Measurements from ENCODE around the gene ANO2.

The ANO2 gene

DNA sequence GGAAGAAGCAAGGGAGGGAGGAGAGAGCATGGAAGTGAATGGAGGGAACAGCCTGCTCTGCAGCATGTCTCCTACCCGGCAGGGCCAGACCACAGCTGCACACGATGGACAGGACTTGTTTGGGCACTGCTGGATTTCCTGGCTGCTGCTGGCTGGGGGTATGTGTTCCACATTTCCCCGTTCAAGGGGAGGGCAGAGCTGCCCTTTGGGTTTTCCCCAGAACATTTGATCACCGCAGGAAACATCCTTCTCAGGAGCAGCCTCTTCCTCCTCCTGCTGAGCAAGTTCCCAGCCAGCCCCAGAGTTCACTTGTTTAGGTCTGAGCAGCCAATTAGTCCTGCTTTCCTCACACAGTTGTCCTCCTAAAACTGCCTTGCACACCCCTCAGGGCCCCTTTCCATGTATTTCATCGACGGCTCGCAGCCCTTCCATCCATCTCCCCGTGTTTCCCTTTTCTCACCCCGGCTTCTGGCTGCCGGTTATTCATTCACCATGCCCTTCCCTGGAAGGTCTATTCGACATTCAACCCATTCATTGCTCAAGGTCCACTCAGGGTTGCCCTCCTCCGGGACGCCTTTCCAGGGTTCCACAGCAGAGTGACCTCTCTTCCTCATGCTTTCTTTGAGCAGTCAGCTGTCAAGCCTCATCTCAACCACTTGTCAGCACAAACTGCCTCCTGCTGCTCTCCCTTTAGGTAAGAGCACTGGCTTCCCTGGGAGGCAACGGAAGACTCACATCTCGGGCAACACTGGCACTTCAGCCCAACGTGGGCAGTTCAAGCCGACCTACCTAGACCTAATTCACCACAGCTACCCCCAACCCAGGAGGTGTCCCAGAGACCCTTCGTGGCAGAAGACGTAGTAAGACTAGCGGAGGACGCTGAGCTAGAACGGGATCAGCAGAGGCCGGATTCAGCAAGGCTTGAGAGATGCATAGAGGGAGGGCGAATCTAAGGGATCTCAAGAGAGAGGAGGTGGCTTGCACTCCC lies 20.1 kb upstream of the ANO2 start:
- no peak for DNase-seq (ENCODE audit: low read depth in 2 of 2)

DNA sequence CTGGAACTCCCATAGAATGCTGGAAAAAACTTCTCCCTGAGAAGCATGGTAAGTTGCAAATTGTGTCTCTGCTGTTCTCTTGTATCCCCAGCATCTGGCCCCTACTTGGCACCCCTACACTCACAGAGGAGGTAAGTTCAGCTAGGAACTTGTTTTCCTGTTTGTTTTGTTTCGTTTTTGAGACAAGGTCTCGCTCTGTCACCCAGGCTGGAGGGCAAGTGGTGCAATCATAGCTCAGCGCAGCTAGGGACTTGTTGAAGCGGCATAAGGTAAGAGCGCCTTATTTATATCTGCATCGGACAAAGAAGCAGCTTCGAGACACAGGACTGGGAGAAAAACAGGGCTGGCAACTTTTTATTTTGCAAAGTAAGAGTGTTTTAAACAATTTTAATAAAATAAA lies 18.5 kb upstream of the ANO2 start:
- no peak for DNase-seq (ENCODE audit: low read depth in 2 of 2)

DNA sequence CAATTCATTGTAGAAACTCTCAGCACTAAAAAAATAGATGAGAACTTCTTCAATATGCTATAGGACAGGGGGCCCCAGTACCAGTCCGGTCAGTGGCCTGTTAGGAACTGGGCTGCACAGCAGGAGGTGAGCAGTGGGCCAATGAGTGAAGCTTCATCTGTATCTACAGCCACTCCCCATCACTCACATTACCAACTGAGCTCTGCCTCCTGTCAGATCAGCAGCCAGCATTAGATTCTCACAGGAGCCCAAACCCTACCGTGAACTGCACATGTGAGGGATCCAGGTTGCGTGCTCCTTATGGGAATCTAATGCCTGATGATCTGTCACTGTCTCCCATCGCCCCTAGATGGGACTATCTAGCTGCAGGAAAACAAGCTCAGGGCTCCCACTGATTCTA lies 15.7 kb upstream of the ANO2 start:
- no peak for DNase-seq (ENCODE audit: low read depth in 2 of 2)

DNA sequence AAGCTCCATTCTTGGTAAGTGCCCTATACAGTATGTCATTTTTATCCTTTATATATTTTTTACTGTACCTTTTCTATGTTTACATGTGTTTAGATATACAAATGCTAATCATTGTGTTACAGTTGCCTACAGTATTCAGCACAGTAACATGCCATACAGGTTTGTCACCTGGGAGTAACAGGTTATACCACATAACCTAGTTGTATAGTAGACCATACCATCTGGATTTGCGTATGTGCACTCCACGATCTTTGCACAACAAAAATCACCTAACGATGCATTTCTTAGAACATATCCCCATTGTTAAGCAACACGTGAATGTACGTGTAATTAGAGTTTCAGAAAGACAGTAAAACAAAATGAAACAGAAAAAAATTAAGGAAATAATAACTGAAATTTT lies 11.9 kb upstream of the ANO2 start:
- DNase-seq (ENCODE audit: low read depth in 2 of 2), result no peak

DNA sequence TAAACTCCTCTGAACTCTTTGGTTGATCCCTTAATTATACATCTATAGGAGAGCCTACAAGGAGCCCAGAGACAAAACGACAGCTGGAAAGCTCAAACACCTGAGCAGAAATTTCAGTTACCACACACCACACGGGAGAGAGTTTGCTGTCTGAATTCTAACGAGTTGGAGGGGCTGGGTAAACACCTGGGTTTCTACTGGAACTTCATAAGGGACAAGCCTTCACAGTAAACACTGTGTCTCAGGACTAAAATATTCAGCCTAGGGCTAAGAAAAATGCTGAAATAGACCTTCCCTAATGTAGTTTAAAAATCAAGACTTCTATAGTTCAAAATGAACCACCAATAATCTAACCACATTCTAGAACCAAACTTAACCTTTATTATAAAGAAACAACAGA lies 9.6 kb upstream of the ANO2 start:
- DNase-seq (ENCODE audit: low read depth in 2 of 2), result no peak

DNA sequence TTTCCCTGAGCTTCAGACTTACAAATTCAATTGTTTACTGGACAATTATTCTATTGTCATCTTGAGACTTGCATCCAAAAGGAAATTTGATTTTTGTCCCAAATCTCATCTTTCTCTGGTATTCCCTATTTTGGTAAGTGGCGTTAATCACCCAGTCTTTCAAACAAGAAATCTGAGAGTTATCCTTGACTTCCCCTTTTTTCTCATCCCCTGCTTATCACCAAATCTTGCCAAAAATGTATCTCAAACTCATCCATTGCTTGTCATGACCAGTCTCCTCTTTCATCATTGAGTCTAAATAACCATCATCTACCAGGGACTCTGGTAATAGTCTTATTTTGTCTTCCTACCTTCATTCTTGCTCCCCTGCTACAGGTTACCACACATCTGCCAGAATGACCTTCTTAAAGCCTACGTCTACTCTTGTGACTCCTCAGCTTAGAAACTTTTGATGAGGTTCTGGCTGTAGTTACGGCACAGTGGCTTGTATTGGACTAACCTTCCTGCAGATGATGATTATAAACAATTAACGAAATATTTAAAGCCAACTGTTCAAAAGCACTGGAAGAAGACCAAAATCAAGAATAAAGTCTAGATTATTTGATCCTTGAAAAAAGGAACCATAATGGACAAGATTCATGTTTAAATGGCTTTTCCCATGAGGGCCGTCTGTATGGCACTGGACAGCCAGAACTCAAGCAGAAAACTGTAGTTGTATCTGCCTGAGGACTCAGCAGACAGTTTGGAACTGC lies 9.0 kb upstream of the ANO2 start:
- no peak for DNase-seq (ENCODE audit: low read depth in 2 of 2)

DNA sequence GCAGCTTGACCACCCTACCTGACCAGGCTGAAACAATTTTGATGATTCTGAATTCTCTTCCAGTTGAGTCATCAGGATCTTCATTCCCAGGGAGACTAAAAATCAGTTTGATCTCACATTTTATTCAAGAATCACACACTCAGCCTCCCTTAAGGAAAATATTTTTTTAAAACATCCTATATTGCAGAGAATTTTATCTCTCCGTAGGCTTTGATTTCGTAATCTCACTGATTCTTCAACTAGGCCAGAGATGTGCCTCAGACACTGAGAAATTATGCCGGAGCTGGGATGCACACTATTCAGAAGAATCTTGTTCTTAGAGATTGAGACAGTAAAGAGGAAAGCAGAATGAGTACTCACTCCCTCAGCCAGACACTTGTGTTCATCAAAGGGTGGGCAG lies 7.0 kb upstream of the ANO2 start:
- no peak for DNase-seq (ENCODE audit: low read depth in 2 of 2)

DNA sequence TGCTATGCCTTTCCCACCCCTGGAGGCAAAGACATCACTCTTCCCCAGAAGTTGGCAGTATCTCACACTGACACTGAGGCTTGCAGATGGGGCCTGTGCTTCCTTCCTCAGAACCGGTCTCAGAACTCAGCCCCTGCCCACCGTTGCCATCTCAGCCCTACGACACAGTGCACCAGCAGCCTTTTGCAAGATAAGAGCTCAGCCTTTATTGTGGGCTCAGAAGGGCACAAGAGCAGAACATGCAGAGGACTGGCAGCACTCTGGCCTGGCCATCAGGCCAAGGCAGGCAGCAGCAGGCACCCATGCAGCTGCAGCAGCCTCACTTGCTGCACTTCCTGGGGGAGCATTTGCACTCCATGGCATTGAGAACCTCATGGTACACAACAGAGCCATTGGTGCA lies 3.6 kb upstream of the ANO2 start:
- DNase-seq (ENCODE audit: low read depth in 2 of 2), result no peak

DNA sequence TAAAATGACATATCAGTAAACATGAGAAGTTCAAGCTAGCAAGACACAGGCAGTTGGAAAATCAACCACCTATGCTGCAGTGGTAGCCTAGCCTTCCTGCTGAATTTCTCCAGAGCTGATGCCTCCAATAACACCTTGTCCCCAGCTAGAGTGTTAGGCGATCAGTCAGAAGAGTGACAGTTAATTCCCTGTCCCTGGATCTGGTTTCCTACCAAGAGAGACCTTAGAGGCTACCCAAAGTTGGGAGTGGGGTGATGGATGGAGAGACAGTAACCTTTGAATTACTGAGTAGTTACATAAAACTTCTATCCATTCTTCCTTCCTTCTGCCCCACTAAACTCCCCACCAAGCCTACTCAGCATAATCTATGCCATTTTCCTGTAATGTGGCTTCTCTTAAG lies 1.9 kb upstream of the ANO2 start:
- no peak for DNase-seq (ENCODE audit: low read depth in 2 of 2)

DNA sequence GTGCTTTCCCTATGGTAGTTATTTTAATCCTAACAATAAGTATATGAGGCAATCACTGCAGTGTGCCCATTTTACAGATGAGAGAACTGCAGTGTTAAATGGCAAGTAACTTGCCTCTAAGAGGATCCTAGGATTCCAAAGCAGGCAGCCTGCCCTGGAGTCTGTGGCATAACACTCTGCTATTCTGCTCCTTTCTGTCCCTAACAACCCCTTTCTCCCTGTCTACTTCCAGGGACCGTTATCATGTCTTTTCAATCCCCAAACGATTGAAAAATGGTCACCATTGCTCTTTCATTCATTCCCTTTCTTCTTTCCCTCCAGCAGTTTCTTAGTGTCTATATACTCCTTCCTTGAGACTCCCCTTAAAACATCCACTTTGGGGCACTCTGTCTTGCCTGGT lies 1.3 kb upstream of the ANO2 start:
- no peak for DNase-seq (ENCODE audit: low read depth in 2 of 2)

DNA sequence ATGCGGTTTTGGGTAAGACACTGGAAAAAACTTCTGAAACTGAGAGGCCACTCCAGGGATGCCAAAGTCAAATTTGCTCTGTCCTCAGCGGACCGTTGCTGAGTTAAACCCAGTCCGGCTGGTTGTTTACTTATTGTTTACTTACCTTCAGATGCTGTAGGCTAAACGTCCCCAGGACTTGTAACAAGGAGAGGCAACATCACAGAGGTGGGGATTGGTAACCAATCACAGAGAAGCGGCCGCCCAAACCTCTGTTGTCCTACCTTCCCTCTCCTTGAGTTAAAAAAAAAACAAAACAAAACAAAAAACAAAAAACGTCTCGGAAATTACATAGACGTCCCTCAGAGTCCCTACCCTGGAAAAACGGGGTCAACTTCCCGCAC lies 380 bp downstream of the ANO2 start:
- DNase-seq (ENCODE audit: low read depth in 2 of 2), result no peak

DNA sequence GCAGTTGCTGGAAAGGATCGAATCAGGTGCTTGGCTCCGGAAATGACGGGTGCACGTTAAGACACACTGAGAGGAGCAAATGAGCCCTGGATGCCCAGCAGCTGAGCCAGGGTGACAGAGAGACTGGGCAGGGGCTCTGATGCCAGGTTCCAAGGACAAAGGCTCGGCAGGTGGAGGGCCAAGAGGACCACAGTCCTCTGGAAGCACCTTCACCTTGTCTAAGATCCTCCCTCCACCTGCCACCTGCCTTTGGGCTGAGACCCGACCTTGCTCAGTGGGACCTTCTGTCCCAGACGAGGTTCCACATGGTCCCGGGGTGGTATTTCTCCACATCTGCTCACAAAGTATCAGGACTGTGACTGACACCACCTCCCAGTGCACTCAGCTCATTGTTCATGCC lies 1.0 kb downstream of the ANO2 start:
- no peak for DNase-seq (ENCODE audit: low read depth in 2 of 2)

DNA sequence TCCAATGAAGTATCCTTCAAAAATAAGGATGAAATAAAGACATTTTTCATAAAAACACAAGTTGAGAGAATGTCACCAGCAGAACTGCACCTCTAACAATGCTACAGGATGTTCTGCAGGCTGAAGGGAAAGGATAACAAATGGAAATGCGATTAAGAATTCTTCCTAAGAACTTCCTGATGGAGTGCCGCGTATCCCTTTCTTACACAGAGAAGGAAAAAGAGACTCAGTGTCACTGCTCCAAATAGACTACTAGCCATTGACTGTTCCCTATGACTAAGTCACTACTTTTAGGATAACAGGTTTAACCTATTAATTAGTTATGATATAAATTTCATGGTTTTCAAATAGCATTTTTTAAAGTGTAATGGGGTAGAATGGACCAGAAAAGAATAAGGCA lies 3.2 kb downstream of the ANO2 start:
- DNase-seq (ENCODE audit: low read depth in 2 of 2), result no peak

DNA sequence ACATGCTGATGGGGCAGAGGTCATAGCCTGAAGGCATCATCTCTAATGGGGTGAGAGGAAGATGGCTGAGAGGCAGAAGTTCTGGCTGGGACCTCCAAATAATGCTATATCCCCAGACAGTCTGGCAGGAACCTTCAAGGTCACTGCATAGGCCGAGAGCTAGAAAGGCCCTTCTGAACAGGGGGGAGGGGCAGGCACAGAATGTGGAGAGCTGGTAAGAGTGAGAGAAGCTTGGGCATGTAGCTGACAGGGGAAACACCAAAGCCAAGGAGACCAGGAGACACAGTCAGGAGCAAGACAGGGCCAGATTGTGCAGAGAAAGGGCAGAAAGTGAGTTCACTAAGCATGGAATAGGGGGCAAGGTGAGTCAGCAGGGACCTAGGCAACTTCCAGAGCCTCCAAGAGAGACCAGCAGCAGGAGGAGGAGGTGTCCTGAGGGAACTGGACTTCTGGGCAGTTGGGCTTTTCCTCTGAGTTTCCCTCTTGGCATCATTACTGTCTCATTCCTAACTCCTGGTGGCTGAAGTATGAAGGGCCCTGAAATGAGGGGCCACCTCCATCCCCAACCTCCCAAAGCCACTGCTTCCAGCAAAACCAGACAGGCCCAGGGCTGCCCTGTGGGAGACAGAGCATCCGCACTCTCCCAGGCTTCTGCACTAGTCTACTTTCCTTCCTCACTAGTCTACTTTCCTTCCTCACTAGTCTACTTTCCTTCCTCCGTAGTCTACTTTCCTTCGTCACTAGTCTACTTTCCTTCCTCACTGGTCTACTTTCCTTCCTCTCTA lies 17.1 kb downstream of the ANO2 start:
- DNase-seq (ENCODE audit: low read depth in 2 of 2), result no peak

DNA sequence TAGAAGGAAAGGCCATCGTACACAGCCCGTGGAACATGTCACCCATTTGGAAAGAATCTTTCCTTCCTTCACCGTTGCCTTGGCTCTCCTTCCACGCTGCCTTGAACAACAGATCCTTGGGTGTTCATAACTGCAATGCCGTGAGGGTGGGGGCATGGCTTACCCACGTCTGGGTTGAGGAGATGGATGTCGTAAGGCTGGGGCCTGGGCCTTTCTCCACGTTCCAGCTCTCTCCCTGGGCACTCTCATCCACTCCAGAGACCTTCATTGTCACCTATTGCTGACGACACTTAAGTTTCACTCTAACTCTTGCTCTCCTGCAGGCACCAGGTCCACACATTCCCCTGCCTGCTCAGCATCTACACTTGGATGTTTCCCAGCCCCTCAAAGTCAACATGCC lies 19.4 kb downstream of the ANO2 start:
- DNase-seq (ENCODE audit: low read depth in 2 of 2), result no peak

DNA sequence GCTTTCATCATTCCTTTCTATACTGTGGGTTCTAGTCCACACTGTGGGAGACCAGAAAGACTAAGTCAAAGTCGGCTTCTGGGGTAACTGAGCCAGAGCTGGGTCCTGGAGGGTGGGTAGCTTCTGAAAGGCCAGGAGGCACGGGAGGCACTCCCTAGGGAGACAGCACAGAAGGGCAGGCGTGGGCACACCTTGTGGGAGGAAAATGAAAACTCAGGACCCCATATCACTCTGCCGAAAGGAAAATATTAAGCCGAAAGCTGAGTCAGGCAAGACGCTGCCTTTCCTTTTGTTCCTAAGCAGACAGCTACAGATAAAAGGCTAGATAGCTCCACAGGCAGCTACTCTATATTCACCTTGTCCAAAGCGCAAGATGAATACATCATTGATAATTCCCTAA lies 20.7 kb downstream of the ANO2 start:
- DNase-seq (ENCODE audit: low read depth in 2 of 2), result no peak

DNA sequence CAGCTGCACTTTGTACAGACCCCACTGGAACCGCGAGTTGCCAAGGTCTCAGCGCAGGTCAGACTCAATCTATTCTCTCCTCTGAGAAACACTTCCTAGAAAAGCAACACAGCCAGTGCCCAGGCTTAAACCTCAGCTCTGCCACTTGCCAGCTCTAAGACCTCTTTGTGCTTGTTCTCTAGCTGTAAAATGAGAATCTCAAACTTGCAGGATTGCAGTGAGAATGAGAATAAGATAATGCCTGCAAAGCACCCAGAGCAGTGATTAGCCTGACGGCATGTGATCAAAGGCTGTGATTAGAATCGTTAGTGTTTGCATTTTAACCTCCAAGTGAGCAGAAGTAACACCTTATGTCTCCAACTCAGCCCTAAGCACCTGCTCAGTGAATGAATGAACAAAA lies 21.3 kb downstream of the ANO2 start:
- no peak for DNase-seq (ENCODE audit: low read depth in 2 of 2)

DNA sequence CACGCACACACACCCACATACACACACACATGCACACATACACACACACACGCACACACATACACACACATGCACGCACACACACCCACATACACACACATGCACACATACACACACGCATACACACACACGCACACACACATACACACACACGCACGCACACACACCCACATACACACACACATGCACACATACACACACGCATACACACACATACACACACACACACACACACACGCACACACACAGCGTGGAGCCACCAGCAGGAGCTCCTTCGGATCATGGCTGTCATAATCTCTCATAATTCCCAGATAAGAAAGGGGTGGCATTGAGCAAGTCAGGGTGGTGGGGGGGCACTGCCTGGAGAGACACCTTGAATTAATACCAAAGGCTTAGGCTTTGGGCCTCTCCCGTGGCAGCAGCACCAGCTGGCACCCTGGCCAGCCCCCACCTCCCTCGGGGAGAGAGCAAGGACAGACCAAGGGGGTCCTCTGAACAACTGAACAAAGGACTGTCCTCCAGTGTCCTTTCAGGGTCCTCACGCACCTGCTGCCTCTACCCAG lies 21.9 kb downstream of the ANO2 start:
- DNase-seq (ENCODE audit: low read depth in 2 of 2), result no peak

DNA sequence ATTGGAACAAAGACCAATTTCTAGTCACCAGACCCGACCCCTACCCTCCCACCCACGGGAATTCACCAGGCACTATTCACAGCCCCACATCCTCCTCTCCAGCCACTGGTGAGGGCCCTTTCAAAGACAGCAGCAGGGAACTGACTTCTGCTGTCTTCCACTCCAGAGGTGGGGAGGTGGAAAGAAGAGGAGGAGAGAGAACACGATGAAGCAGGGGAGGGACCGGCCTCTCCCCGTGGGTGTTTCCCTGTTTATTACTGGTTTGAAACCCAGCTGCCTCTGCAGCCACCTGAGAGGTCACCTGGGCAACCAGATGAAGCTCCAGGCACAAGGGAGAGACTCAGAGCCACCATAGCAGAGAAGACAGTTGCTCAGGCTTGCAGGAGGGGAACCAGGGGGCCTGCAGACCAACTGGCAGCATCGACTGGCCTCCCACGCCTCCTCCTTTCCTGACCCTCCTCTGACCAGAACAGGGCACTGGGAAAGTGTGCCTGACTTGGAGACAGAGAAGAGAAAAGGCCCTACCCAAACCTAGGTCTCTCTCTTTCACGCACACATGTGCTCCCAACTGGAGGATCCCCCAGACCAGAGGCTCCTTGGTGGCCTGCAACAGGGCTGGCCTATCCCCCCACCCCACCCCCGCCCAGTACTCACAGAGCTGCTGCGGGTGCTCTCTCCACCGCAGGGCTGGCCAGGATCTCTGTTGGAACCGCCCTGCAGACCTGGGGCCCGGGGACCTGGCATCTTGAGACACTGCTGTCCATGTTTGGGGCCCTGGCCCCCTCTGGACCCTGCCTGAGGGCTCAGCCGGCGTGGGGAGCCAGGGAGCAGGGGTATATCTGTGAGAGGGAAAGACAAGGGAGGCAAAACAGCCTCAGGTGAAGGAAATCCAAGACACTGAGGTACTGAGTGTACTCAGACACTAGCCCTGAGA lies 22.8 kb downstream of the ANO2 start:
- no peak for DNase-seq (ENCODE audit: low read depth in 2 of 2)

DNA sequence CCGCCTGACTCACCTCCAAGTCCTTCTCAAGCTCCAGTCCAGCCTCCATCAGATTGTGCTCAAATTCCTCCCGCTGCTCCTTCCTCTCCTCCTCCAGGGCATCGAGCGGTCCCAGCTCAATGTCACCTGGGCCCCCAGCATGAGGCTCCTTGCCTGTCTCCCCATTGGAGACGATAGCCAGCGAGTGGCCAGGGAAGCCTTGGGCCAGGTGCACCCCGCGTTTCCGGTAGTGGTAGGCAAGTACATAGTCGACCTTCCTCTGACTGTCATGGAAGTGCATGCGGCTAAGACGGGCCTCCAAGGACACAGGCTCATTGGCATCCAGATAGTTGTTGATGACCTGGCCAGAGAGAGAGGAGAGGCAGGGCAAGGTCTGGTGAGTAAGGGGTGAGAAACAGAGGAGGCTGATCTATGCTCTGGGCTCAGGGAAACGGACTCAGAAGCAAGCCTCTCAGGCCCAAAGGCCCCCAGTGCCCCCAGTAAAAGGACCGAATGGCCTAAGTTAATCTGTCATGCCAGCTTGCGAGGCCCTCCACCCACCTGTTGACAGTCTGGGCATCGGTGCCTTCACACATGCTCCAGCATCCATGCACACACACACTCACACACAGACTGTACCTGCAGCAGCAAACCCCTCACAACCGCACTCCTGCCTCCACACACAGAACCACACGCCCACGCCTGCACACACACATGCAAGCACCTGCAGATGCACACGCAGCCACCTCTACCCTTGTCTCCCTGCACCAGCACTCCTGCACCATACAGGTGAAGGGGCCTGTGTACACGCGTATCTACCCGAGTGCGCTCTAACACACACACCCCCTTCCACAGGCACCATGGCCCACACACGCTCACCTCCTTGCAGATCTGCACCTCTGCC lies 23.8 kb downstream of the ANO2 start:
- DNase-seq (ENCODE audit: low read depth in 2 of 2), result no peak

Measured in stimulated activated CD4-positive, alpha-beta T cell treated with anti-CD3 and anti-CD28 coated beads, Interleukin-12 subunit alpha, Interleukin-12 subunit beta, amount 100 ng/mL, for 24 hours (primary cell).